ENCODE results near the gene OTUB2.

Gene OTUB2

DNA sequence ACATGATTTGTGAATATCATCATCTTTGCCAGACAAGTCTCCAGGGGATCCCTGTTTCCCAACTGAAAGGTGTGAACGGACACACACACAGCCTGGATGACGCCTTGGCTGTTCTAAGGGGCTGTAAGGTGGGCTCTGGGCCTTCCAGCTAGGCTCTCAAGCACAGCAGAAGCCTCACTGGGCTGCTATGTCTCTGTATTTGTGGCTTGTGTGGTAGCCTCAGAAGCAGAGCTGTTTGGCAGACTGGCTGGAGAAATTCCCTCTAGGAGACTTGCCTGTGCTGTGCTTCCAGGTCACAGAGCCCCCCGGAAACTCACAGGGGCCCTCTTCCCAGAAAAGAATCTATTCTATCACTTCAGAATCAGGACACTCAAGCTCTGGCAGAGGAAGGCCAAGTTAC is 21.4 kb downstream of the OTUB2 start:
- Histone ChIP-seq H3K9me2 (ENCODE audit: low read depth, low read length) (no peaks in the 10 kb centered on the region), H3K9me3 (ENCODE audit: low read length) (no peaks in the 10 kb centered on the region), H3K27me3 (ENCODE audit: insufficient read depth, low read length) (no peaks in the 10 kb centered on the region), H3K27ac (ENCODE audit: low read depth, low read length, poor library complexity, severe bottlenecking) (no peak overlapping the region), H3K4me2 (ENCODE audit: low read length) (no peak overlapping the region), H3K4me3 (ENCODE audit: low read depth, low read length, poor library complexity, severe bottlenecking) (no peak overlapping the region), H4K20me1 (ENCODE audit: insufficient read depth, low read length) (no peaks in the 10 kb centered on the region), H3K9ac (ENCODE audit: low read length) (no peak overlapping the region), H2AFZ (ENCODE audit: low read length) (no peak overlapping the region), H3K4me1 (ENCODE audit: insufficient read depth, low read length, severe bottlenecking) (no peaks in the 10 kb centered on the region), H3K79me2 (ENCODE audit: insufficient read depth, low read length) (no peaks in the 10 kb centered on the region), H3F3A (ENCODE audit: insufficient read depth, low read length) (no peaks in the 10 kb centered on the region), H3K36me3 (ENCODE audit: insufficient read depth, low read length) (peaks cover 82% of the 10 kb centered on the region)
- no peak for TF ChIP-seq EZH2 (IDR thresholded peaks at IDR 0.05; ENCODE audit: borderline replicate concordance, low read length)
- TF ChIP-seq, protein P1, sequence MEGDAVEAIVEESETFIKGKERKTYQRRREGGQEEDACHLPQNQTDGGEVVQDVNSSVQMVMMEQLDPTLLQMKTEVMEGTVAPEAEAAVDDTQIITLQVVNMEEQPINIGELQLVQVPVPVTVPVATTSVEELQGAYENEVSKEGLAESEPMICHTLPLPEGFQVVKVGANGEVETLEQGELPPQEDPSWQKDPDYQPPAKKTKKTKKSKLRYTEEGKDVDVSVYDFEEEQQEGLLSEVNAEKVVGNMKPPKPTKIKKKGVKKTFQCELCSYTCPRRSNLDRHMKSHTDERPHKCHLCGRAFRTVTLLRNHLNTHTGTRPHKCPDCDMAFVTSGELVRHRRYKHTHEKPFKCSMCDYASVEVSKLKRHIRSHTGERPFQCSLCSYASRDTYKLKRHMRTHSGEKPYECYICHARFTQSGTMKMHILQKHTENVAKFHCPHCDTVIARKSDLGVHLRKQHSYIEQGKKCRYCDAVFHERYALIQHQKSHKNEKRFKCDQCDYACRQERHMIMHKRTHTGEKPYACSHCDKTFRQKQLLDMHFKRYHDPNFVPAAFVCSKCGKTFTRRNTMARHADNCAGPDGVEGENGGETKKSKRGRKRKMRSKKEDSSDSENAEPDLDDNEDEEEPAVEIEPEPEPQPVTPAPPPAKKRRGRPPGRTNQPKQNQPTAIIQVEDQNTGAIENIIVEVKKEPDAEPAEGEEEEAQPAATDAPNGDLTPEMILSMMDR (IDR thresholded peaks at IDR 0.05; ENCODE audit: low read length): no peak

DNA sequence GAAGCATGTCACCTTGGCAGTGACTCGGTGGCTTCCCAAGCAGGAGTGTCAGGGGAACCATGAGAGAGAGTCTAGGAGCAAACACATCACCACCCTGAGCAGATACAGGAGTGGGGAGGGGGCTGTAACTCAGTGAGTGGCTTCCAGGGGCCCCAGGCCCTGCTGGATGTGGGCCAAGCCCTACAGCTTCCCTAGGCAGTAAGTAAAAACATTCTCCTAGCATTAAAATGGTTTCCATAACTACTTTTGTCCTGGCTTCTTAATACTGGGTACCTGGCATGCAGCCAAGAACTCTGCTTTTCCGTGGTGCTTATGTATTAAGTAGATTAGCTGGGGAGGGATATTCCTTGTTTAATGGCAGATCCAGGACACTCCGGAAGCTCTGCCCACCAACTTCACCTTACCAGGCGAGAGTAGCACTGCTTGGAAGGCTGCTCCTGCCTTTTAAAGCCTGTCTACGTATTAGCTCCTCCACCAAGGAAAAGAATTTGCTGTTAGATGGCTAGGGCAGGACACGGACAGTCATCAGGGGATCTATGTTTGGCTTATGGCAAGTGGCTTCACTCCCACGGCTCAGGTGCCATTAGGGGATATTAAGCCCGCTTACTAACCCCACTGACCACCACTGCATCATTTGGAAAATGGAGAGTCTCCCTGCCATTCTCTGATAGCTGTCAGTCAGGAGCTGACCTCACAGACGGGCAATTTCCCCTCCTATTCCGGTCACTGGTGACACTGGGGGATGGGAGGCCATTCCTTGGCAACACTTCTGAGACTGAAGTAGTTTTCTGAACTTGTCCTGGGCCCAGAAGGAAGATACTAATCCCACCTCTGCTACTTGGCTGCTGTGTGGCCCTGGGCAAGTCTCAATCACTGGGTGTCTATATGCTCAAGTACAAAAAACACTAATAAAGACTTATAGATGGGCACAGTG is 22.8 kb downstream of the OTUB2 start:
- H3K9me3 ChIP-seq (ENCODE audit: low read length): no peaks in the 10 kb centered on the region
- TF ChIP-seq EZH2 (IDR thresholded peaks at IDR 0.05; ENCODE audit: borderline replicate concordance, low read length): no peak
- TF ChIP-seq, protein P1 (IDR thresholded peaks at IDR 0.05; ENCODE audit: low read length): no peak
- H3K36me3 ChIP-seq (ENCODE audit: insufficient read depth, low read length): peaks cover 89% of the 10 kb centered on the region
- H3K4me1 ChIP-seq (ENCODE audit: insufficient read depth, low read length, severe bottlenecking): no peaks in the 10 kb centered on the region
- no peaks in the 10 kb centered on the region for H3K27me3 ChIP-seq (ENCODE audit: insufficient read depth, low read length)
- H3K4me3 ChIP-seq (ENCODE audit: low read depth, low read length, poor library complexity, severe bottlenecking): no peak overlapping the region
- H3K9me2 ChIP-seq (ENCODE audit: low read depth, low read length): no peaks in the 10 kb centered on the region
- no peak overlapping the region for H2AFZ ChIP-seq (ENCODE audit: low read length)
- no peaks in the 10 kb centered on the region for H3K79me2 ChIP-seq (ENCODE audit: insufficient read depth, low read length)
- no peak overlapping the region for H3K4me2 ChIP-seq (ENCODE audit: low read length)
- no peak overlapping the region for H3K27ac ChIP-seq (ENCODE audit: low read depth, low read length, poor library complexity, severe bottlenecking)
- H3F3A ChIP-seq (ENCODE audit: insufficient read depth, low read length): no peaks in the 10 kb centered on the region
- H4K20me1 ChIP-seq (ENCODE audit: insufficient read depth, low read length): no peaks in the 10 kb centered on the region
- no peak overlapping the region for H3K9ac ChIP-seq (ENCODE audit: low read length)

DNA sequence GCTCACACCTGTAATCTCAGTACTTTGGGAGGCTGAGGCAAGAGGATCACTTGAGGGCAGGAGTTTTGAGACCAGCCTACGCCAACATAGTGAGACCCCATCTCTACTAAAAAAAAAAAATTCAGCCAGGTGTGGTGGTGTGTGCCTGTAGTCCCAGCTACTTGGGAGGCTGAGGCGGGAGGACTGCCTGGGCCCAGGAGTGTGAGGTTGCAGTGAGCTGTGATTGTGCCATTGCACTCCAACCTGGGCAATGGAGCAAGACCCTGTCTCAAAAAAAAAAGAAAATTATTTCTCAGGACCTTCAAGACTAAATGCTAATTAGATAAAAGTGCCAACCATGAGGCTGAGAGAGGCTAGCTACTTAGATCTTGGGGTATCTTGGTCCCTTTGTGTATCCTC is 23.5 kb downstream of the OTUB2 start:
- Histone ChIP-seq H3K9ac (ENCODE audit: low read length) (no peak overlapping the region), H3K36me3 (ENCODE audit: insufficient read depth, low read length) (peaks cover 93% of the 10 kb centered on the region), H3K27ac (ENCODE audit: low read depth, low read length, poor library complexity, severe bottlenecking) (no peak overlapping the region), H2AFZ (ENCODE audit: low read length) (no peak overlapping the region), H3K4me3 (ENCODE audit: low read depth, low read length, poor library complexity, severe bottlenecking) (no peak overlapping the region), H3K27me3 (ENCODE audit: insufficient read depth, low read length) (no peaks in the 10 kb centered on the region), H4K20me1 (ENCODE audit: insufficient read depth, low read length) (no peaks in the 10 kb centered on the region), H3K4me2 (ENCODE audit: low read length) (no peak overlapping the region), H3K4me1 (ENCODE audit: insufficient read depth, low read length, severe bottlenecking) (no peaks in the 10 kb centered on the region), H3F3A (ENCODE audit: insufficient read depth, low read length) (no peaks in the 10 kb centered on the region), H3K79me2 (ENCODE audit: insufficient read depth, low read length) (no peaks in the 10 kb centered on the region), H3K9me3 (ENCODE audit: low read length) (no peaks in the 10 kb centered on the region), H3K9me2 (ENCODE audit: low read depth, low read length) (no peaks in the 10 kb centered on the region)
- TF ChIP-seq EZH2 (IDR thresholded peaks at IDR 0.05; ENCODE audit: borderline replicate concordance, low read length): no peak
- TF ChIP-seq, protein P1 (IDR thresholded peaks at IDR 0.05; ENCODE audit: low read length): no peak
